ENCODE data around the gene CD96. TPM values are rescaled to one million over a fixed set of nuclear protein-coding genes. Genes with fewer than 3 reads are reported as not detected.
"Not testable (repeated sequence)": the region's sequence is repeated elsewhere in the genome, so short reads cannot be mapped to it uniquely, and the experiment has no call there.

CD96 gene
- polyA plus RNA-seq, 4 donors, result 0.69 to 2.7 (median 1.7) TPM

DNA sequence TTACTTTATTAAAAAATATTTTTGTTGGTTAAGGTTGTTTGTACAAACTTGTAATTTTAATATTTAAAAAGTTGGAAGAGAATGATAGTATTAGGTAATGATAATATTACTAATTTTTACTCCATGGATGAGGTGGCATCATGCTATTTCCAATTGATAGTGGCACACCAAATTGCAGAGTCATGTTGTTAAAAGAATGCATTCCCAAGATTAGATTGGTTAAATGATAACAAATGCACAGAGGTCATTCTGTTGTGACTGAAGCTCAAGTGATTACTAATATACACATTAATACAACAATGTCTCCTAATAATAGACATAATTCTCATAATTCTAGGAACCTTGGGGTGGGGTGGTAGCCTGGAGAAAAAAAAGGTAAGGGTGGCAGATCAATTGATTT is 126.3 kb downstream of the CD96 start:
- no peak for DNase-seq (ENCODE audit: low read depth in 4 of 4, low spot score in 3 of 4)

DNA sequence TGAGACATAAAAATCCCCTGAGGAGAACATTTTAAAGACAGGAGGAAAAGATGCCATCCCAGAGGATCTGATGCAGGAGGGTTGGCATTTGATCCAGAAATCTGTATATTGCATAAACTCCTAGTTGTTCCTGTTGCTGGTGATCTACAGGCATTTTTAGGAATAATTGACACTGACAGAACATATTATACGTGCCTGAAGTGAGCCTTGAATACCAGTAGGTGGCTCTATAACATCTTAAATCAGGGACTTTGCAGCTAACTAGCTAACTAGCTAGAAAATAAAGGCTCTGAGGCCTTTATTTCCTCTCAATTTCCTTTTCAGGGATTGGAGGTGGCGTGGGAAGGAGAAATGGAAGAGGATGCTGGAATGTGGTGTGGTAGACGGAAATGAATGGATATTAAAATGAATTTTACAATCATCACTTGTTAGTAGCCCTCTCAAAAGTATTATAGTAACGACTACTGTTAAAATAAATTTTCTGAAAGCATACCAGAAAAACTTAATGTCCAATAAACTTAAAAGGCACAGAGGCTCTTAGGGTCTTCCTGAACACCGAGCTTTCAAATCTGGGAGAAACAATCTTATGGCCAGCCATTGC is 127.0 kb downstream of the CD96 start:
- peak in 1 of 4 donors; percentile 31 for DNase-seq (ENCODE audit: low read depth in 4 of 4, low spot score in 3 of 4)

DNA sequence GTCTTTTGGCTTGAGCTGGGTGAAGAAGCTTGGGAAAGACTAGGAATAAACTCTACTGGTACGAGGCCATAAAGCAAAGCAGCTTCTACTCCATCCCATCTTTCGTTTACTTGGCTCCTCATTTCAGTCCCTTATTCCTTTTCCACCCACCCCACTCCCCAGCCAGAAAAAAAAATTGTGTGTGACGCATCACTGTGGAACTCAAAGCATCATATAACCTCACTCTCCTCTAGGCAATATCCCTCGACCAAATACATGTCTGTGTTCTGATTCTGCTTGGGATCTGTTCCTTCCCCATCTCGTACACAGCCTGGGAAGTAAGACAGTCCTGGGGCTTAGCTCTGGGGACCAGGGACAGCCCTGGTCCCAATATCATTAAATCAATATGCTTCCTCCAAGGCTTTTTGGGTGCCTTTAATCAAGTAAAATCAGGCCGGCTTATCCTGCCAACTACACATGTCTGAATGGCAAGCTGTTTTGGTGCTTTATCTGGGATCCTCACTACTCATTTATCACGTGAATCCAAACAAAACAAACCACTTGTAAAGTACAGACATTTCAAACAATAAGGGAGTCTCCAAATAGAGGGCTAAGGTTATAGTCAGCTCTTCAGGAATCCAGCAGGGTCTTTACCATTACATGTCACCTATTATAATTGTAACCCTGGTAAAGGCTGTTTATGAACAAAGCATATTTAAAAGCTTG is 128.1 kb downstream of the CD96 start:
- DNase-seq (ENCODE audit: low read depth in 4 of 4, low spot score in 3 of 4), result no peak

DNA sequence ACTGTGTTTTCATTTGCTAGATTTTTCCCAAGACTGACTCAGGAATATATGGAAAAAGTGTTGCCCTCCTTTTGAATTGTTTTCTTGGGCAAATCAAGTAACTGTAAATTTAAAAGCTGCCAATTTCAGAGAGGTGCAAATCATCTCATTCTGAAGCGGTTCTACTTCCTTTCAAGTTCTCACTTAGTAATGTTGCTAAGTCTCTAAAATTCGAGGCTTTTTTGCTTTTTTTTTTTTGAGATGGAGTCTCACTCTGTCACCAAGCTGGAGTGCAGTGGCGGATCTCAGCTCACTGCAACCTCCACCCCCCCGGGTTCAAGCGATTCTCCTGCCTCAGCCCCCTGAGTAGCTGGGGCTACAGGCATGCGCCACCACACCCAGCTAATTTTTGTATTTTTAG is 130.5 kb downstream of the CD96 start:
- not testable (repeated sequence) for DNase-seq (ENCODE audit: low read depth in 4 of 4, low spot score in 3 of 4)

DNA sequence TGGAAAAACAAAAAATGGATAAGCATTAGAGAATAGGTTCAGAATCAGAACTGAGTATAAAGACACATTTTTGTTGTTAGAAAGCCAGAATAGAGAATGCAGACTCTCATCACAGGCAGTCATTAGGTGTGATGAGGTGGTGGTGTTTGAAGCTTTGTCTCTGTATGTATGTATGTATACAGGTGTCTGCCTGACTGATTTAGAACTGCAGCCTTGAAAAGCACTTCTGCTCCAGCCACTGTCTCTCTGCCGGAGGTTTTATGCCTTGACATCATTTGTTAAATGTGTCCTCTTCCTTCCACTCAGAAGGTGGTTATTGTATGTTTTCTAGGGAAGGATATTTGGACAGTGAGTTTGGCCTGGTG is 133.8 kb downstream of the CD96 start:
- DNase-seq (ENCODE audit: low read depth in 4 of 4, low spot score in 3 of 4), result no peak

DNA sequence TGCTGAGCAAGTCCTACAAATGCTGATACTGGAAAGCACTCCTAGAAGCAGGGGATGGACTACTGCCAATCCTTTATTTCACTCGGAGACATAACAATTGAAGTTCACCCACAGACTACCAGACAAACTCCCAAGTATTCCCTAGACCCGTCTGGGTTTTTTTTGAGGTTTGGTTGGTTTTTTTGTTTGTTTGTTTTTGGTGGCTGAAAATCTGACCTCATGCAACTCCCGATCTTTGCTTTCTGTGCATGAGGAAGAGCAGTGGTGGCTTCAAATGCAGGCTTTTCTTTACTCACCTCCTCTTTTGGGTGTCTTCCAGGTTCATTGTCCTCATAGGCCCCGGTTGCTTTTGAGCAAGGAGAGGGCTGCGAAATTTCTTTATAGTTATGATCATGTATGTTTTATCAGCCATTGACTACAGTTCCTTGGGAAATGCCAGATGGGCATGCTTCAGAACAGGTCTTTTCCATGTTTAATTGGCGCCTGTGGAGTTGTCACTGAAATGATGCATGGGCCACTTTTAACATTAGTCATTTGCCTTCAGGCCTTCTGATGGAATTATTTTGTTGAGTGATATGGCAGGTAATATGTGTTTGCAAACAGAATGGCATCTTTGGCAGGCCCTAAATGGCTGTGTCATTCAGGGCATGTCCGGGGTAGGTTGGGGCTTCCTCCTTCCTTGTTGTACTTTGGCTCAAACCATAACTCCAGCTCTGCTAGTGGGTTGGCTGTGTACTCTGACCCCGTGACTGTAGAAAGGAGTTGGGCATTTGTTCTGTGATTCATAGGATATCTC is 134.4 kb downstream of the CD96 start:
- DNase-seq (ENCODE audit: low read depth in 4 of 4, low spot score in 3 of 4), result no peak

DNA sequence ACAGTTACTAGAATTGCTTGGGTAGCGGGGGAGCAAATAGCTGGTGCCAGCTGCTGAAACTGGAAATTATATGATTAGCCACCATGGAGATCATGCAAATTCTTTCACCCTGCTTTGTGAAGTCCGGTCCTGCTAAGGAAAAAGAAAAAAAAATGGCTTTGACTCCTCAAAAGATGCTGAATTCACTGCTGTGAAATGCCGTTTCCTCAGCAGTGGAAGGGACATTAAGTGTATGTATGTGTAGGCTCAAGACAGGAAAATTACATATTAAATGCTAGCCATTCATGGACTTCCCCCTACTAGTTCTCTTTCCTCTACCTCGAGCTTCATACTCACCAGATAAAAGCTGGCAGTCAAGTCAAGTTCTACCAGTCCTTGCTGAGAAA is 135.0 kb downstream of the CD96 start:
- no peak for DNase-seq (ENCODE audit: low read depth in 4 of 4, low spot score in 3 of 4)

DNA sequence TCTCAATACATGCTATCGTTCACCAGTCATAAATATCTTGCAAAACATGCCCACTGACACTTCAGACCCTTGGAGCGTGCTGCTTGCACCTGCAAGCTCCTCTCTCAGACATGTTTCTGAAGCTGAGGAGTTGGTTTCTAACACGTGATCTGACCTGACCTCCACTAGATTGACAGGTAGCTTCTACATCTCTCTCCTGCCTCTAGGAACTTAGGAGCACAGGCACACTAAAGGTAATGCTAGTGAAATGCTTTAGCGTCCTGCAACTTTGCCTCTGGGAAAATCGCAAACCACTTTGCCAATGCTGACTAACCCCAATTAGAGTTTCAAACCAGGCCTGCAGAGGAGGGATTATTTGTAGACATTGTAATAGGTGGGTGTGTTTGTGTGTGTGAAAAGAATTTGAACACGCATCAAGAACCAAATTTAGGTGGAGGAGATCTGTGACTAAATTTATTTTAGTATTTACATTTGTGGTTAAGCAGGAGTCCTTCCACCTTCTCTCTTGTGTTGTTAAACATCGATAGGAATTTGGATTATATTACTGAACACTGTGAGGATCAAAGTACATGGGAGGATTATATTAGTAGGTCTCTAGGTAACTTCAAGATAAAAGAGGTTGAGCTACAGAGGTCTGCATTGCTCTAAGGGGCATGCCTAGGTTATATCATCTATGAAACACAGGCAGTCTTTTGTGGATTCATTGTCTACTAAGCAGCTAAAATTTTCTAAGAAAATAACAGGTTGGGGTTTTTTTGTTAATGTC is 139.8 kb downstream of the CD96 start:
- no peak for DNase-seq (ENCODE audit: low read depth in 4 of 4, low spot score in 3 of 4)

DNA sequence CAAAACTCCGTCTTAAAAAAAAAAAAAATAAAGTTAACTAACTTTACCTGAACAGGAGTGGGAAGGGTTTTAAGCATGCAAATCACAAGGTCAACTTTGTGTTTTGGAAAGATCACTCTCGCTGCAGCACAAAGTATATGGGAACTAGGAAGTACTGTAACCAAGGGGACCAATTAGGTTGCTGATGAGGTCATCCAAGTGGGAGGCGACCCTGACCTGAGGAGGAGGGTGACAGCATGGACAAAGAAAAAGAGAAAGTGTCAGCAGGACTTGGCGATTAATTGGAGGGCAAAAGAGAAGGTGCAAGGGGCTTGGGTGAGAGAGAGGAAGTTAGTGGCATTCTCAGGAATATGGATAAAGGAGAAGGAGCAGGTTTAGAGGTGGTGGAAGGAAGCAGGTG is 142.6 kb downstream of the CD96 start:
- DNase-seq (ENCODE audit: low read depth in 4 of 4, low spot score in 3 of 4), result no peak

DNA sequence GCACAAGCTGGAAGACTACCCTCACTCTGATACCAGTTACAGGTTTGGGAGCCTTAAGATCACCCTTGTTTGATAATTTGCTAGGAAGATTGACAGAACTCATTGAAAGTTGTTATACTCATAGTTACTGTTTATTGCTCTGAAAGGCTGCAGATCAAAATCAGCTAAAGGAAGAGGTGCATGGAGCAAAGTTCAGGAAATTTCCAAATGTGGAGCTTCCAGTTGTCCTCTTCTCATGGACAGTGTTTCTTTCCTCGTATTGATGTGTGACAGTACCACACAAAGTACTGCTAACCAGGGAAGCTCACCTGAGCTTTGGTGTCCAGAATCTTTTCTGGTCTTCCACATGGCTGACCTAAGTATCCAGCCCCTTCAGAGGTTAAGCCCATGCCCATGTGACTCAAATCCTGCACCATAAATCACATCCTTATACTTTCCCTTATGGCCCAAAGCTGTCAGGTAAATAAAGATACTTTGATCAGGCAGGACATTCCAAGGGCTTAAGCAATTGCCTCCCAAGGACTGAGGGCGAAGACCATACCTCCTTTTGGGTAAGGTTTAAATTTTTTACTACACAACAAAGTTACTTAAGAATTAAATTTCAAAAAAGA is 146.3 kb downstream of the CD96 start:
- DNase-seq (ENCODE audit: low read depth in 4 of 4, low spot score in 3 of 4), result no peak

DNA sequence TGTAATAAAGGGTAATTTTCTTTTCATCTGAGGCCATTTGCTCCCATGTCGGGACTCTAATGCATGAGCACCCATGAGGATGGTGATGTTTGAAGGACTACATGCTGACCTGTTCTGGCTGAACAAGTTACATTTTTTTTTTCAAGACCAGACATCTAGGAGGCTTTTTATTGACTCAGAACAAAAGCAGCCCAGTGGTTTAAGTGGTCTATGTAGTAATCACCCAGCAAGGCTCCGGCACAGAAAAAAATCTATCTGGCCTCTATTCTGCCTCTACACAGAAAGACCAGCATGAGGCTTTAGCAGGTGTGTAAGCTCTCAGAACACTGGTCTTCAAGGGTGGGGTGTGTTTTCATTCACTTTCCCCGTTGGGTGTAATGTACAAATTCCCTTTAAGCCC is 148.2 kb downstream of the CD96 start:
- no peak for DNase-seq (ENCODE audit: low read depth in 4 of 4, low spot score in 3 of 4)

DNA sequence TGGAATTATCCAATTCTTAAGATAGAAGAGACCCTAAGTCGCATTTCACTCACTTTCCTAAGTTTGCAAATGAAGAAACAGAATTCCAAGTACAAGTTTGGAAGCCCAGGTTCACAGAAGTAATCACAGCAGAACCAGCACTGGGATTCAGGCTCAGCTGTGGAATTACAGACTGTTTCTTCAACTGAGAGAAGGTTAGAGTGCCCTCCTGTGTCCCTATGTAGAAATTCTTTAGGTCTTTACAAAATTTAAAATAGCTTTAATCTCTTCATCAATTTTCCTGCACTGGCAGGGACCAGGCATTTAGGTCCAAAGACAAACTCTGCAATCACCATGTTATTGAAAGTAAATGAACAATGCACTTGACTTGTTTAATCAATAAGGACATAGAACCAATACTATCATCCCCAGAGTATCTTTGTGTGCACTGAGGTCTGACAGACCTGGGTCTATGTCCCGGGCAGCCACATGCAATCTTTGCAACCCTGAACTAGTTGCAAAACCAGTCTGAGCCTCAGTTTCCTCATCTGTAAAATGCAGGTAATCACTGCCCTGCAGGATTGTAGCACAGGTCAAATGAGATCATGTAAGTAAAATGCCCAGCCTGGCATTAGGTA is 149.4 kb downstream of the CD96 start:
- DNase-seq (ENCODE audit: low read depth in 4 of 4, low spot score in 3 of 4), result no peak

DNA sequence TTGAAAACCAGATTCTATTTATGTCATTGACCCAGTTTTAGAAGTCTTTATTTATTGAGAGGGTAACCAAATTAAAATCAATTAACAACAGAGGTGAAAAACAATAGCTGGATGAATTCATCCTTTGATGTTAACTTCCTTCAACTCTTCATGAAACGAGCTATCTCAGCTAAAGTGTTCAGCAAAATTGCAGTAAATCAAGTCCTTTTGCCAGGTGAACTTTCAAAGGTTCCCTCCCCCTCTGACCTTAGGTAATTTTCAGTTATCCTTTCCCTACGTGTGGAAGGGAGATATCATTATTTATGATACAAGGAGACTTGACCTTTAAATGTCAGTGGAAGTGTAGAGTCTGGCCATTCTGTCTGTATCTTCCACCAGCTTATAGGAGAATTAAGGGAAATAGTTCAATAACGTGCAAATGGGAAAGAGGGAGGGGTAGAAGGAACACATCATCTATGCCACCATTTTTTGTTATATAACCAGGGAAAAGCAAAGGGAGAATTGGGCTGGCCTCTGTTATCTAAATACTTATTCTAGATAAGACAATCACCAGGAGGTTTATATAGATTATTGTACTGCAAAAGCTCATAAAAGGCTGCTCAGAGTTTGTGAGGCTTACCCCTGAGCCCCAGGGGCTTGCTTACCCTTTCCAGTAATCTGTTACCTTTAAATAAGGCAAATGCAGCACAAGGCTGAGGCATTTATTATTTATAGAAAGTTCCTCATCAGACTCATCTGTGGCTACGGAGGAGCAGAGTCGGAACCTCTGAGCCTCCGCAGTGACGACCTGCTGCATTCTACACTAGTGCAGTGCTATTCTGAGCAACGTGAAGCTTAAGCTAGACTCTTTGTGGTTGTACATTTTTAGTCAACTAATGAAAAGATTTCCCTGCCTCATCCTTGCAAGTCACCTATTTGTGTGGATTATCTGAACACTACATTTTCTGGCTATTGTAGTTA is 150.9 kb downstream of the CD96 start:
- no peak for DNase-seq (ENCODE audit: low read depth in 4 of 4, low spot score in 3 of 4)

DNA sequence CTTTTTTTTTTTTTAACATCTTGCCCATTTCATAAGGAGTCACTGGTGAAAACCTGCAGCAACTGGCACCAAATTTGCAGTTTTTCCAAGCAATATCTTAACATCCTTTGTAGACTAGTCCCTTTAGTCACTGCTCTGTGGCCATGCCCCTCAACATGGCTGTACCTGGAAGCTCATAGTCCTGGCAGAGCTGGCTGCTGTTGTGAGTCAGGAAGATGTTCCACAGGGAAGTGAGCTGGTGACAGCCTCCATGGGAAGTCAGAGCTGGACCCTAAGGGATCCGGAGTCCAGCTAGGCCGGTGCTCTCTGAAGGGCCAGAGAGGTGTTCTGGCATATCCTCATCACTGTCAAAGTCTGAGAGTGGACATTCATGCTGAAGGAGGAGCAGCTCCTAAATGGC is 152.5 kb downstream of the CD96 start:
- DNase-seq (ENCODE audit: low read depth in 4 of 4, low spot score in 3 of 4), result no peak

DNA sequence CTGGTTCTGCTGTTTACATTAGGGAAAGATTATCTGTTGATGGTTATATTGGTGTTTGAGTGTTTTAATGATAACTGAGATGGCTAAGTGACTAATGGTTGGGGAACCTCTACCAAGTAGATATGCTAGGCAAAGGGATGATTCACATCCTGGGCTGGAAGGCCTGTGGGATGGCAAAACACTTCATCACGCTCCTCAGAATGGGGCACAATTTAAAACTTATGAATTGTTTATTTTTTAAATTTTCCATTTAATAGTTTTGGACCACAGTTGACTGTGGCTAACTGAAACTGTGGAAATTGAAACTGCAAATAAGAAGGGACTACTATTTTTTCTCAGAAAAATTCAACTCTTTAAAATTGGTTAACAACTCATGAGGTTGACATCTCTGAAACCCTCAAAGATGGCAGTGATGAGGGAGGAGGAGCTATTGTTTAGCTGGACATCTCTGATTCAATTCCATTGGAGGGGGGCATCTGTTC is 153.7 kb downstream of the CD96 start:
- no peak for DNase-seq (ENCODE audit: low read depth in 4 of 4, low spot score in 3 of 4)

DNA sequence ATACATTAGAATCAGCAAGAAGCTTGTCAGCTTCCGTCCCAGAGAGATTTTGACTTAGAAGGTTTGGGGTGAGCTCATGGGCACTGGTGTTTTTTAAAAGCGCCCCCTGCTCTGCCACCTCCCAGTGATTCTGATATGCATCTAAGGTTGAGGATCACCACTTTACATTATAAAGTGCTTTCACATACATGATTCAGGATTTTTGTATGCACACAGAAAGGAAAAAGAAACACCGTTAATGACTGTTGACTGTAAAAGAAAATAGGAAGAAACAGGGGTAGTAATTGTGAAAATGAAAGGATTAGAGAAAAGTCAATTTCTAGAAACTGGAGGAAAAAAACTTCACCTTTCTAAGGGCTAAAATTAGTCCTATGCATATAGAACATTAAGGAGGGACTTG is 158.1 kb downstream of the CD96 start:
- DNase-seq (ENCODE audit: low read depth in 4 of 4, low spot score in 3 of 4), result no peak

DNA sequence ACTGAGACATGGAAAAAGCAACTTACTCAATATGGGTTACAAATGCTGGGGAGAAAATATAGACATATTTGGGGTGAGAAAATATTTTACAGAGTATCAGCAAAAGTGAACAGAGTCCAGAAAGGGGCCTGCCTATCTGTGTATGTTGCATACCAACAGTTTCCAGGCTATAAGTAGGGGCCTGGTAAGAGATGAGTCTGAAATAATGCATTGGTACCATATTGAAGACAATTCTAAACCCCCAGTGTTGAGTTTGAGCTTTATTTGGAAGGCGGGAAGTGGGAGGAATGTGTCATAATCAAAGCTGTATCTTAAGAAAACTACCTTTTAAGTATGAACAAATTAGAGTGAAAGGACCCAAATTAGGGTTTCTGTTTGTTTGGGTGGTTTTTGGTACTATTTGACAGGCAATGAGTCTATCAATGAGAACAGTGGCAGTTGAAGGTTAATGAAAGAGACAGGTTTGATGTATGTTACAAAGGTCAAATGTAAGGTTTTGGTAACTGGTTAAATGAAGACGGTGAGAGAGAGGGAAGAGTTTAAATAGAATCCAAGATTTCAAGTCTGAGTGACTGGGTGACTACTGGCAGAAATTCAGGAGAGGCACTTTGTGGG is 159.4 kb downstream of the CD96 start:
- DNase-seq (ENCODE audit: low read depth in 4 of 4, low spot score in 3 of 4), result no peak
